HG02885 (cell line): Measurements from ENCODE around the gene U2AF2.
A peak's percentile ranks its signal among the peaks of the same experiment; 100 is the strongest.

Source experiments
- ATAC-seq: cut with Tn5 transposase; IDR thresholded peaks from one replicate; pipeline ENCODE4 v1.9.1; 2021; ENCODE audit warnings: mild to moderate bottlenecking; ENCODE audit not compliant: unreplicated experiment, poor library complexity

The U2AF2 gene

DNA sequence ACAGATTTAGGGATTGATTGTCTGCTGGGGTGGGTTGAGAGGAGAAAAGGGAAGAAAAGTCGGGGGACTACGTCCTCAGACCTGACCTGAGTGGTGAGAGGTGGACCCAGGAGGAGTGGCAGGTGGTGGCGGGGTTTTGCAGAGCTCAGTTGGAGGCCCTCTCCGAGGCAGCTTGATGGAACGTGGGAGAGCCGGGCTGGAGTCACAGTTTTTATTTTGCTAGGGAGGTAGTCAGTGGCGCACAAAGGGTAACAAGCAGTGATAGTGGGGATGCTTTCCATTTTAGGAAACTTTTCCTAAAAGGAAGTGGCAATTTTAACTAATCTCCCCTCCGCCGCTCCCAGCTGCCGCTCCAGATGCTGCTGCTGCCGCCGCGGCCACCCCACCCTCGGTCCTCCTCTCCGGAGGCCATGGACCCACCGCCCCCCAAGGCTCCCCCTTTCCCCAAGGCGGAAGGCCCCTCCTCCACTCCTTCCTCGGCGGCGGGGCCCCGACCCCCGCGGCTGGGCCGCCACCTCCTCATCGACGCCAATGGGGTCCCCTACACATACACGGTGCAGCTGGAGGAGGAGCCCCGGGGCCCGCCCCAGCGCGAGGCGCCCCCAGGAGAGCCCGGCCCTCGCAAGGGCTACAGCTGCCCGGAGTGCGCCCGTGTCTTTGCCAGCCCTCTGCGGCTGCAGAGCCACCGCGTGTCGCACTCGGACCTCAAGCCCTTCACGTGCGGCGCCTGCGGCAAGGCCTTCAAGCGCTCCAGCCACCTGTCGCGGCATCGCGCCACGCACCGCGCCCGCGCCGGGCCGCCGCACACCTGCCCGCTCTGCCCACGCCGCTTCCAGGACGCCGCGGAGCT lies 12.5 kb upstream of the U2AF2 start:
- no peak for ATAC-seq

DNA sequence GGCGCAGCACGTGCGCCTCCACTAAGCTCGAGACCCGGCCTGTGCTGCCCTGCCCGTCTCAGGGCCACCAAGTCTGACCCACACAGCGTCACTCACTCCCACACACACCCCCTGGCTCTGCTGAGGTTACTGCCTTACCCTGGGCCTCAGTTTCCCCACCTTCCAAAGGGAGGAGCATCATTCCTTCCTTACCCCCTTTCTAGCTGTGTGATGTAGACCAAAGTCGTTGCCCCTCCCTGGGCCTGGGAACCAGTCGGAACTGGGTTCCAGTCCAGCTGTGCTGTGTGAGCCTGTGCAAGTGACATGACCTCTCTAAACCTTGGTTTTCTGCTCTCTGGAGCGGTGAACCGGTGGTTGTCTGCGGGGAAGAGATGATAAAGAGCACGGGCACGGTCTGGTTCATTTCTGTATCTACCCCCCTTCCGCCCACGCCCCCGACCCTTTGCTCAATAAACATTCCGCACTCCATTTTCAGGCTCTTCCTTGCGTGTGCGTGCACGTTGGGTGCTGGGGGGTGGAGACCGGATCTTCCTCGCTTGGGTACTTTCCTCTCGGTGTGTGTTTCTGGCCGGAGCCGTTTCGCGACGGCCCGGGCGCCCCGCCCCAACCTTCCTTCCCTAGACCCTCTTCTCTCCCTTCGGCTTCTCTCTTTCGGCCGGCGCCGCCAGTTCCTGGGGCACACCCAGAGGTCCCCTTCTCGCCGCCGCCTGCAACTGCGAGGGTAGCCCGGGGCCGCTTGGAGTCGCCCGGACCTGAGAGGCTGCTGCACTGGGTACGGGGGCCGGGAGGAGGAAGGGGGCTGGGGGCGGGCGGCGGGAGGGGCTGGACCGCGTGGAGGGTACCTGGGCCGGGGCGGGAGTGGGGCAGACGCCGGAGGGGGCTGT lies 11.6 kb upstream of the U2AF2 start, which contains the start of gene ZNF581:
Gene ZNF581, plus strand, starts transcription at position 647 of the 884 bp plus-strand sequence. CDS start 923 bp downstream, outside the sequence.
- ATAC-seq: no peak

DNA sequence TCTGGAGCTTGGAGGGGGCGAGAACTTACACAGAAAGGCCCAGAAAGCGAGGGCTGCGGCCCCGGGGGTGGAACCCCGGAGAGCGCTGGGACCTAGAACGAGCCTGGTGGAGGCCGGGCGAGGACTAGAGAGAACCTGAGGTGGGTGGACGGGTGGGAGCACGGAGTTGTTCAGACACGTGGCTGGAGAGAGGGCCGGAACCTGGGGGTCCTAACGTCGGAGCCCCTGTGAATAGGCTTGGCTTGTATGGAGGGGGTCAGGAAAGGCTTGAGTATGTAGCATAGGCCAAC lies 11.0 kb upstream of the U2AF2 start:
- ATAC-seq: no peak

DNA sequence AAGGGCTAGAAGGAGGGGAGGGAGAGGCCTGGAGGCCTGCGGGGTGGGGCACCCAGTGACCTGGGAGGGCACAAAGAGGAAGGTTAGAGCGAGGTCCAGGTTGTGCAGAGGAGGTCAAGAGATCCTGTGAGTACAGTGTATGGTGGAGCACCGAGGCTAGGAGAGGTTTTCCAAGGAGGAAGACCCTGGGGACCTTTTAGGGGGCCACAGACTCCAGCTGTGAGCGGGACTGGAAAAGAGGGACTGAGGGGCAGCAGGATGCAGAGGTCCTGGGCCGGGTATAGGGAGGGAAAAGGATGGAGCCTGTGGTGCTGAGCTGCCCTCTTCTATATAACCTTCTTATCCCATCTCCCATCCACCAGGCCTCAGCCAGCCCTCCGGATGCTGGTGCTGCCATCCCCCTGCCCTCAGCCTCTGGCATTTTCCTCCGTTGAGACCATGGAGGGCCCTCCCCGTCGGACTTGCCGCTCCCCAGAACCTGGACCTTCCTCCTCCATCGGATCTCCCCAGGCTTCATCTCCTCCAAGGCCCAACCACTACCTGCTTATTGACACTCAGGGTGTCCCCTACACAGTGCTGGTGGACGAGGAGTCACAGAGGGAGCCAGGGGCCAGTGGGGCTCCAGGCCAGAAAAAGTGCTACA lies 10.5 kb upstream of the U2AF2 start:
- no peak for ATAC-seq

DNA sequence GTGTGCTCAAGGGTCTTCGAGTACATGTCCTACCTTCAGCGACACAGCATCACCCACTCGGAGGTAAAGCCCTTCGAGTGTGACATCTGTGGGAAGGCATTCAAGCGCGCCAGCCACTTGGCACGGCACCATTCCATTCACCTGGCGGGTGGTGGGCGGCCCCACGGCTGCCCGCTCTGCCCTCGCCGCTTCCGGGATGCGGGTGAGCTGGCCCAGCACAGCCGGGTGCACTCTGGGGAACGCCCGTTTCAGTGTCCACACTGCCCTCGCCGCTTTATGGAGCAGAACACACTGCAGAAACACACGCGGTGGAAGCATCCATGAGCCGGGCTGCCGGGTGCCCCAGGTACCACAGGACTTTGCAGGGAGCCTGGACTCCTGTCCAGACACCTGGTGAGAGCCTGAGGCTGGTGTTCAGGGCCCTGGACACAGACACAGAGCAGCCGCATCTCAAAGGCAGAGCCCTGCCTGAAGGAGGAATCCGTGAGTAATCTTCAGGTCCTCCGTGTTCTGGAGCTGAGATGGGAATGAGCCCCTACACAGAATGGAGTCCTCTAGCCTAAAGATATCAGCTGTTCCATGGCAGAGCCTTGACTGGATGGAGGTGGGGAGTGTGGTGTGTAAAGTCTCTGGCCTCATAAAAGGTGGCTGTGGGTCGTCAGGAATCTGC lies 9.9 kb upstream of the U2AF2 start:
- ATAC-seq: no peak

DNA sequence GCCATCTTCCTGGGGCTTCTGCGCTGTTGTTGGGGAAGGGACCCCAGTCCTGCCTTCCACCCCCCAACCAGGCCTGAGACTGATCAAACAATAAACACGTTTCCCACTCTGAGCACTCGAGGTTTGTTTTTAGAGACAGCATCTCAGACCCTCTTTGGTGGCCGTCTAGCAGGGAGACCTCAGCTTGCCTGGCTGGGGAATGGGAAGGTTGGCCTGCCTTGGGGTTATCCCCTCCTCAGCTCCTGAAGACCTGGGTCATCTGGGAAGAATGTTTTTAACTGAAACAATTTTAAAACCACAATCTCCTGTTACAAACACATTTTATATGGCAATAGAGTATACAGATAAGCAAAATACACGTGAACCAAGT lies 9.3 kb upstream of the U2AF2 start:
- ATAC-seq: no peak

DNA sequence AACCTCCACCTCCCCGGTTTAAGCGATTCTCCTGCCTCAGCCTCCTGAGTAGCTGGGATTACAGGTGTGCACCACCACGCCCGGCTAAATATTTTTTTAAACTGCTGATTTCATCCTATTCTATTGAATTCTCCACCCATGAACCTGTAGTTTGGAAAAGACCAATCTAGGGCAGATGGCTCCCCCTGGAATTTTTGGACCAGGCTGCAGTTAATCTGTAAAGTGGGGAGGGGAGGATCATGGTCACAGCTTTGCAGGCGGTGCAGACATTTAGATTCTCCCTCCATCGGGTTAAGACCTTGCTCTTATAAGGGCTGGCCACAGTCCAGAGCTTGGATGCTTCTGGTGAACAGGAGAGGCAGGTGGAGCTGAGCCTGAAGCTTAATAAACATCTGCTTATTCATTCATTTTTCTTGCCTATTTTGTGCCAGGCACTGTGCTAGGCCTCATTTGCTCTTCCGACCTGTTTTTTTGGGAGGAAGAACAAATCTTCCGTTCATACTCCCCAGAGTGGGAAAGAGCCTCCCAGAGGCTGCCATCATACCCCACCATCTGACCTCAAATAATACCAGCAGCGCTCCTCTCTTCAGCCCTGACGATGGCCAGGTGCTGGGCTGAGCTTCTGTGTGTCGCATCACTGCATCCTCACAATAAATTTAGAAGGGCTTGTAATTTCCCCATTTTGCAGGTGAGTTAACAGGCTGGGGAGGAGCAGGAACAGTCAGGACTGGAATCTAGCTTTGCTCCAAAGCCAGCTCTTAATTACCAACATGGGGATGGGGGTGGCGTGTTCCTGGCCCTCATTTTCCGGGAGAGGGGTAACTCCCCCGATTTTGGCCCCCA lies 7.7 kb upstream of the U2AF2 start:
- no peak for ATAC-seq

DNA sequence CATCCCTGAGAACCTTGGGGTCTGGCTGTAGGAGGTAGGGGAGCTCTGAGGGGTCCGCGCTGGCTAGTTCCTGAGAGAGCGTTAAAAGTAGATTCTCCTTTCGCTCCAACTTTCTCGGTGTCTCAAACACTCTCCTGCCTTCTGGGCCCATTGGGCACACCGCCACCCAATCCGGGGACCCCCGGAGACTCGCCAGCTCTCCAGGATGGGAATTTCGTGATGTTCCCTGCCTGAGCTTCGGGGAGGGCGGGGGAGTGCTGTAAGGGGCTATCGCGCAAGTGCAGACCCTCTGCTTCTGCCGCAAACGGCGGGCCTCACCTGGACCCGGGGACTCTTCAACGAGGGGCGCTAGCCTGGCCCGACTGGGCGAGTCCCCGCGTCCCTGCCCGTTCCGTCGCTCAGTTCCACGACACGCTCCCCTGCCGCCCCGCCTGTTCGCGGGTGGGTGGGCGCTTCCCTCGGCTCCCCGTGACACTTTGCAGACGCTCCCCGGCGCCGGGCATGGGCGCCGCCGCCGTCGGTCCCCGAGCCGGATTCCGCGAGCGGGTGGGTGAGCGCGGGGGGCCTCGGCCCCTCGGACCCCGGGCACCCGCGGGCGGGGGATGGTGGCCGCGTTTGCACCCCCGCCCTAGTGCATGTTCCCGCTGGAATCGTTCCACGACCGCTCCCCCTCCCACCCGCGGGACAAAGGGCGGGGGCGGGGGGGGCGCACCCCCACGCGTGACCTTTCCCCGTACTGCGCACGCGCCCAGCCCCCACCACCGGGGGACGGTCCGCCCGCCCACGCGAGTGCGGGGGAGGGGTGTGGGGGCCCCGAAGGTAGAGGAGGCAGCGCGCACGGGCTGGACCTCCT lies 6.9 kb upstream of the U2AF2 start, which contains the start of gene CCDC106:
Gene CCDC106, plus strand, starts transcription at position 481 of the 853 bp plus-strand sequence. CDS start 835 bp downstream, outside the sequence.
- peak; percentile 35 for ATAC-seq

DNA sequence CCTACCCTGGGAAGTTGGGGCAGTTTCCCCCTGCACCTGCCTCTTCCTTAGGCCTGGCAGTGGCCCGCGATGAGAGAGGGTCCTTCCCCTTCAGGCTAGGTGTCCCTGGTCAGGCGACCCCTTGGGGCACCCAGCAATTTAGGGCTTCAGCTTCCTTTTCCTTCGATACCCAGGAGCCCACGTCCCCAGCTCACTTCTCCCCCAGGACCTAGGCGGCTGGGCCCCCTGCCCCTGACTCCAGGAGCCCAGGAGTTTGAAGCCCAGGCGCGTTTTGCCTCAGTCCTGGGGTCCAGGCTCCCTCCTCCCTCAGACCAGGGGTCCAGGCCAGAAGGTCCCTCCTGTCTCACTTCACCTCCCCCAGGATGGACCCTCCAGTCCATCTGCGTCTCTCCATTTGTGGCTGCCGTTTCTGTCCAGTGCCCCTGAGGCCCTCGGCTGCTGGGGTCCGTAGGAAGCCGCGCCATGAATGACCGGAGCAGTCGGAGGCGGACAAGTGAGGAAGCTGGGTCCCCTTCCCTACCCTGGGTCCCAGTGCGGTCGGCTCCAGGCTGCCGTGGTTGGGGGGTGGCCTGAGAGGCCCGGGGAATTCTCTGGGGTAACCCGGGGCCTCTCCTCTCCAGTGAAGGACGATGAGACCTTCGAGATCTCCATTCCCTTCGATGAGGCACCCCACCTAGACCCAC lies 6.1 kb upstream of the U2AF2 start:
- ATAC-seq: no peak

DNA sequence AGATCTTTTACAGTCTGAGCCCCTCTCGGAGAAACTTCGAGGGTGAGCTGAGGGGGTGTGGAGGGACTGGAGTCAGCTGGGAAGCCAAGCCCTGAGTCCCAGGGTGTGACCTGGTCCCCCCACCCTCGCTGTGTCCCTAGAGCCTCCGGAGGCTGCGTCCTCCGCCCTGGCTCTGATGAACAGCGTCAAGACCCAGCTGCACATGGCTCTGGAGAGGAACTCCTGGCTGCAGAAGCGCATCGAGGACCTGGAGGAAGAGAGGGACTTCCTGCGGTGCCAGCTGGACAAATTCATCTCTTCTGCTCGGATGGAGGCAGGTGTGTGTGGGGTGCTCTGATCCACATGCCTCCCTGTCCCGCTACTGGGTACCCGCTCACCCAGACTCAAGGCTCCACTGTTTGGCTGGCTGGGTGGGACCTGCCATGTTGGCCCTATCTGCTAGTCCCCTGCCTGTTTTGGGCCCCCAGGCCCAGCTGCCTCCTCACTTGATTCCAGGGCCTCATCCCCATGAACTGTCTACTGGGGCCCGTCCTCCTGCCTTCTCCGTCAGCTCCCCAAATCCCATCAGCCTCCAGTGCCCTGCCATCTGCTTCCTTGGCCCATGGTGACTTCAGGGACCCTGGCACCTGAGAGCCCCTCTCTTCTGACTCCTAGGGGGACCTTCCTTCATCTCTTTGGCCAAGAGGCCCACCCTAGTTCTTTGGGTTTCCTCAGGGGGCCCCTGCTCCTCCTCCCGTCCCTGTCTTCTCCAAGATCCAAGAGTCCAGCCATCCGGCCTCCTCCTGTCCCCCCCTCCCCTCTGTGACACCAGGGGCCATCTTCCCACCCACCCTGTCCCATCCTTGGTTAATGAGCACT lies 5.3 kb upstream of the U2AF2 start:
- ATAC-seq: no peak

DNA sequence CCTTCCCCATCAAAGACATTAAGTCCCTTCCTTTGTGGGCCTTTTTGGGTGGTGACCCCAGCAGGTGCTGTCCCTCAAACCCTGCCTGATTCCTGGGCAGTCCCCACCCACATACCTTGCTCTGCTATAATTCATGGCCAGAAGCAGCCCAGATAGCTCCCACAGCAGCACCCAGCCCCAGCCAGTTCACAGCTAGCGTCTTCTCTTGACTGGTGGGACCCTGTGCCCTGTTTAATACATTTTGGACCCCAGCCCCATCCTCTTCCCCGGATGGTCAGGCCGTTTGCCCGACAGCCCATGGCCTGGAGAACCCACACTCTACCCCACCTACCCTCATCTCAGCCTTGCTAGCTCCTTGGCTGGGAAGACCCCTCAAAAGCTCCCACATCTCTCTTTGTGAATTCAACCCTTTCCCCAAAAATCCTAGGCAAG lies 4.7 kb upstream of the U2AF2 start:
- no peak for ATAC-seq

DNA sequence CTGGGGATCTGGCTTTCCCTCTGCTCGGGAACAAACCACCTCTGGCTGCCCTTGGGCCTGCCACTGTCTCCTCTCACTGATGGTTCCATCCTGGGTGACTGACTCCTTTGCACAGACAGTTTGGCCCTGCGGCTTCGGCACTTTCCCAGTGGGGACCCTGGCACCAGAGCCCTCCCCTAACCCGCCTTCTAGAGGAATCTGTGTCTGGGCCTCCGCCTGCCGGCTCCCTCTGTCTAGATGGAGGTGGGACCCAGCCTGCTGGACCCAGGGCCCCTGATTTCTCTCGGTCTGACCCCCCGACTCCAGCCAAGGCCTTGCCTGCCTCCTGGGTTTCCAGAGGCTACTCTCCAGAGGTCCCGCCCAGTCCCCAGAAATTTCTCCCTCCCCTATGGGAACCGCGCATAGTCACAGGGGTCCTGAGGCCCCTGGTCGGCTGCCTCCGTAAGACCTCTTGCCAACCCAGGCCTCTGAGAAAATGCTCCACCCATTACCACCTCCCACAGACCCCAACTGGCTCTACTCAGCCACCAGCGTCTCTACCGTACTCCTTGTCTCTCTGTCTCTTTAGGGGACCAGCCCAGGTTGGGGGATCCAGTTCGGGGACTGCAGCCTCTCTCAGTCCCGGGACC lies 4.1 kb upstream of the U2AF2 start:
- no peak for ATAC-seq

DNA sequence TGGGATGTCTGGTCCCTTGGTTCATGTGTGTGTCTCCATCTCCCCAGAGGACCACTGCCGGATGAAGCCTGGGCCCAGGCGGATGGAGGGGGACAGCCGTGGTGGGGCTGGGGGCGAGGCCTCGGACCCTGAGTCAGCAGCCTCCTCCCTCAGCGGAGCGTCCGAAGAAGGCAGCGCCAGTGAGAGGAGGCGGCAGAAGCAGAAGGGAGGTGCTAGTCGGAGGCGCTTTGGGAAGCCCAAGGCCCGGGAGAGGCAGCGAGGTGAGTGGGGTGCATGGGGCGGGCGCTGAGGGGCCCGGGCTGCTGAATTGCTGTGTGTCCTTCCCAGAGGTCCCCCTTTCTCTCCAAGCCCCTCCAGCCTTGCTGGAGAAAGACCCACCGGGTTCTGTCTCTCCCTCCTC lies 3.6 kb upstream of the U2AF2 start:
- no peak for ATAC-seq

DNA sequence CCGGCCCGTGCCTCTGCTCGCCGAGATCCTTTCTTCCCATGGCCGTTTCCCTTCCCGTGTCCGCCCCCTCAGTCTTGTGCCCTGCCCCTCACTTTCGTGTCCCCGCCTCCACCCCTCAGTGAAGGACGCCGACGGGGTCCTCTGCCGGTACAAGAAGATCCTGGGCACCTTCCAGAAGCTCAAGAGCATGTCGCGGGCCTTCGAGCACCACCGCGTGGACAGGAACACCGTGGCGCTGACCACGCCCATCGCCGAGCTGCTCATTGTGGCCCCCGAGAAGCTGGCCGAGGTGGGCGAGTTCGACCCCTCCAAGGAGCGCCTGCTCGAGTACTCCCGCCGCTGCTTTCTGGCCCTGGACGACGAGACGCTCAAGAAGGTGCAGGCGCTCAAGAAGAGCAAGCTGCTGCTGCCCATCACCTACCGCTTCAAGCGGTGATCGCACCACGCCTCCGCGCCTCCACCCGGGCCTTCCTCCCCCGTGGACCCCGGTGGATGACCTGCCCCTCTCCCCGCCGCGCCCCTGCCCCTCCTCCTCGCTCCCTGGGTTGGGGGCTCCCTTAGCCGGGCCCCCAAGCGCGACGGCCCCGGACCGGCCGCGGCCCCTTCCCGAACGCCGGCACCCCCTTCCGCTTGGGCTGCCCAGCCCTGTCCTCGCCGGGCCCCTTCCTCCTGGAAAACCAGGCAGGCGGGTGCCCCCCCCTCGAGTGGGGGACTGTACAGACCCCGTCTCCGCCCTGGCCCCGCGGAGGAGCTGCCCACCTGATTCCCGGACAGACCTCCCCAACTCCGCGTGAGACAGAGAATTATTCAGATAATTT lies 2.3 kb upstream of the U2AF2 start:
- no peak for ATAC-seq

DNA sequence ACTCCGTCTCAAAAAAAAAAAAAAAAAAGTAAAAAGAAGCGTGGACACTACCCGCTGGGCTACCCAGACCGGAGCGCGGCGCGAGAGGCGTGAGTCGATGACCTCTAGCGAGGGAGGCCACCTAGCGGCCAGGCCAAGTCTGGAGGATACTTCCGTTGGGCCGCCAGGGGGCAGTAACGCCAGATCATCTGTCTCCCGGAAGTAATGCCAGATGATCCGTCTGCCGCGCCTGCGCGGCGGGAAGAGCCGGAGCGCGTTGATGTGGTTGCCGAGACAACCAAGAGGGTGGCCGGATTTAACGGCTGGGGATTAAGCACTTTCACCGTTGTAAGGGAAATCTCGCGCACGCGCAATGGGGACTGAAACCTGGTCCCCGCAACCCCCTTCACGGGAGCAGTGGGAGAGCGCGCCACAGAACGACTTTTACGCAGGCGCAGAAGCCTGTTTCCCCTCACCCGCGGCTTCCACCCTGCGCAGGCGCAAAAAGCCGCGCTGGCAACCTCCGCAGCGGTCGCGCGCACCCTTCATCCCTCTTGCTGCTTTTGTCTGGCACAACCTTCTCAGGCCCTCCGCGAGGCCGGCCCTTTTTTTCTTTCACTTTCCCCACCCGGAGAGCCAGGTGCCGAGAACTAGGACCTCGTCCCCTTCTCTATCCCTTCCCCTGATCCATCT lies 1.0 kb upstream of the U2AF2 start:
- ATAC-seq: peak; percentile 51
